HG03159 (cell line): ENCODE measurements around the gene ADD1.

Source experiments
- ATAC-seq: cut with Tn5 transposase; IDR thresholded peaks from one replicate; pipeline ENCODE4 v1.9.1; 2021; ENCODE audit warnings: mild to moderate bottlenecking, moderate library complexity; ENCODE audit not compliant: unreplicated experiment

Gene ADD1

DNA sequence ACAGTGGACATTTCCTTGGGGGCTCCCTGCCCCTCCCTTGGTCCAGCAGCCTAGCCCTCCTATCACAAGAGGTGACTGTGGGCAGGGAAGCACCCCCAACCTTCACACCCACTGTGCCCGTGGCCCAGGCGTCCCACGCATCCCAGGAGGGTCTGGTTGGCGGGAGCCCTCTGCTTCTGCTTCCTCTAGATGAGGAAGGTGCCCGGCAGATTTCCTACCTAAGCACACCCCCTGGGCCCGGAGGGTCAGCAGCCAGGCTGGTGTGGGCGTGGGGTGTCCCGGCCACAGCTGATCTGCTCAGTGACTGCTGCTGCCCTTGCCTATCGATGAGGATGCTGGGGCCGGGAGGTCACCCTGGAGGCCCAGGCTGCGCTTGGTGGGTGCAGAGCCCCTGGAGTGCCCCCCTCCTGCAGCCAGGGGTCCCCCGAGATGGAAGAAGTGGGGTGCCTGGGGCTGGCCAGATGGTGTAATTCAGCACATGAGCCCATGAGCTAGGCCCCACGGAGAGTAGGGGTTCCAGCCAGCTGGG is 38.6 kb upstream of the ADD1 start:
- ATAC-seq = no peak

GRCh38 chr4:2805712-2806389 is 37.8 kb upstream of the ADD1 start:
- ATAC-seq = no peak

DNA sequence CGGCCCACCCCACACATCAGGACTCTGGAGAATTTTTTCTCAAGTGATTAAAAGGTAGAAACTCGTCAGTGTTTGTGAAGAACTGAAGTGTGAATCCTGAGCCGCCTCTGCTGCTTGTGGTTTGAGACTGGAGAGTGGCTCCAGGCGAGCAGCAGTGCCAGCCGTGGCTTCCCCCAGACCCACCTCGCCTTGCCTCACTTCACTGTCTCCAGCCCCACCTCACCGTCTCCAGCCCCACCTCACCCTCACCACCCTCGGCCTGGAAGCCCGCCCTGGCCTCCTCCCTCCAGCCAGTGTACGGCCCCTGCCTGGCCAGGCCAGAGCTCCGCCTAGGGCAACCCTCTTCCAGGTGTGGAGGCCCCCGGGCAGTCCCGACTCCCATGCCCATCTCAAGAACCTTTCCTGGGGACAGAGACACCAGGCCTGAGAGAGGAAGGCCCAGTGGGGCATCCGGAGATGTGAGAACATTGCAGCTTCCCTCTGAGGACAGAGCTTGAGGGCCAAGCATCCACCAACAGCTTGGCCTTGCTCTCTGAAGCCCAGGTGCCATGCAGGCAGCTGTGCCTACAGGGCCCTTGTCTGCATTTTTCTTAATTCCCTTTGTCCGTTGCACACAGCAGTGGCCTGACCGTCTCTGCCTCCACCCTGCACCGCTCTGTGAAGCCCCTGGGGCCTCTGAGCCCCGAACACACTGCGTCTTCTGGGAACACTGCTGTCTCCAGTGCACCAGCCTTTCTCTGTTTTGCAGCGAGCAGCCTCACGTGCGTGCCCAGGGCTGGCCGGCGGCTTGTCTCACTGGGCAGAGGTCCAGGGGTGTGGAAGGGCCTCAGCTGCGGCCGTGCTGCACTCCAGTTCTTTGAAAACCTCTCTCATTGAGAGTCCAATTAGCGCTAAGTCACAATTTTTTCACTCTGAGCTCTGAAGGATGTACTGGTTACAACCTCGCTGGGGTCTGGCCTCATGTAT is 37.0 kb upstream of the ADD1 start:
- ATAC-seq = no peak

DNA sequence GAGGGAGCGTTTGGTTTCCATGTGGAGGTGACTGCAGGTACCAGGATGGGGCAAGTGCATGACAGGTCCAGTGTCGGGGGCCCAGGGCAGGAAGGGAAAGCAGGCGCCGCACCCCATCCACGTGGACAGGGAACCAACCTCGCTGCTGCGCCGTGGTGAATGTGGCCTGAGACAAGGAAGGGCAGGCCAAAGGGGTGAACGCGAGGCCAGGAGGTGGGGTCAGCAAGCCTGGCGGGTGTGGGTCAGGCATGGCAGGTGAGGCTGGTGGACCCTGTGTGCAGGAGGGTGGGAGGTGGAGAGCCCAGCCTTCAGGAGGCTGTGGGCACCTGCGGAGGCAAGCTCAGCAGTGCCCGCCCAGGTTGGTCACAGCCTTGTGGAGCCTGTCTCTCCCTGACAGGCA is 36.1 kb upstream of the ADD1 start:
- no peak for ATAC-seq

DNA sequence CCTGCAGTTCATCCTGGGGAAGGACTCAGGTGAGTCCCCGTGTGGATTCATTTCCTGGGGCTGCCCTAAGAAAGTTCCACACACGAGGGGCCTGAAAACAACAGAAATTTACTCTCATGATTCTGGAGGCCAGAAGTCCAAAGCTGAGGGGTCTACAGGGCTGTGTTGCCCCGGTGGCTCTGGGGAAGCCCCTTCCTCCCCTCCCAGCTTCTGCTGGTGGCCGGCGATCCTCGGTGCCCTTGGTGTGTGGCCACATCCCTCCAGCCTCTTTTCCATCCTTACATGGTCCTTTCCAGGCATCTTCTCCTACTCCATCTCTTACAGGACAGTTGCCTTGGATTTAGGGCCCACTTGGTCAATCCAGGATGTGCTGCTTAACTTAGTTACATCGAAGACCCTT is 35.6 kb upstream of the ADD1 start:
- ATAC-seq = no peak

DNA sequence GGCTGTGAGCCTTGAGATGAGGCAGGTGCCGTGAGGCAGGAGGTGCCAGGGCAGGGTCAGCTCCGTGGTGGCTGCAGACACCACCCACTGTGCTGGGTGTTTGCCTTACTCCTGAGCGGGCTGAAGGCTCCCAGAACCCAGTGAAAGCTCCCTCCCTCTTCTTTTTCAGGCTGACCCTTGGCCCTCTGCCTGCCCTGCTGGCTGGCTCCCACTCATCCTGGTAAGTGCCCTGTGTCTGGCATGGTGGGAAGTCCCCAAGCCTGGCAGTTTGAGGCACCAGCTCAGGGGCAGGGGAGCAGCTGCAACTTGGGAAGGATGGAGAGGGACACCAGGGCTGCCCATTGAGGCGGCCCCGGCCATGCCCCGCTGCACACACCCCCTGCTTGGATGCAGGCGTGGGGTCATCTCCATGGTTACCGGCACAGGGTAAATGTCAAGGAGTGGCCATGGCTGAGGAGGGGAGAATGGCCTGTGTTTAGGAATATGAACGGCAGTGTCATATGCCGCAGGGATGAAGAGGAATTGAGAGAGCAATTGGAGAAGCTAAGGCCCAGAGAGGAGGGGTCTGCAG is 33.9 kb upstream of the ADD1 start:
- no peak for ATAC-seq

DNA sequence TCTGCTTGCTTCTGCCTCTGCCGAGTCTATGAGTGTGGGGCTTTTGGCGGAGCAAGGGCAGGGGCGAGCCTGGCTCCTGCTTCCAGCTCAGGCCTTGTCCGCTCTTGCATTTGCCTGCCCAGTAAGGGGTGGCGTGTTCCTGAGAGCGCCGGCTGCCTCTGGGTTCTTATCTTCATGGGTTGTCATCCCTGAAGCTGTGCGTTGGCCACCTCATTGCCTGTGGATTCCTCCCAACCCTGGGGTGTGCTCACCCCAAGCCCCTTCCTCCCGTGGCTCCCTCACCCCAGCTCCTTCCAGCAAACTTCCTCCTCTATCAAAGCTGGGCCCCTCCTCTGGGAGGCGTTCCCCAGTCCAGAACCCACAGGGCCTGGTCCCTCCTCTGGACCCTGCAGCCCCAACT is 33.3 kb upstream of the ADD1 start:
- no peak for ATAC-seq

GRCh38 chr4:2811830-2812611 is 31.6 kb upstream of the ADD1 start:
- ATAC-seq = peak; percentile 52

DNA sequence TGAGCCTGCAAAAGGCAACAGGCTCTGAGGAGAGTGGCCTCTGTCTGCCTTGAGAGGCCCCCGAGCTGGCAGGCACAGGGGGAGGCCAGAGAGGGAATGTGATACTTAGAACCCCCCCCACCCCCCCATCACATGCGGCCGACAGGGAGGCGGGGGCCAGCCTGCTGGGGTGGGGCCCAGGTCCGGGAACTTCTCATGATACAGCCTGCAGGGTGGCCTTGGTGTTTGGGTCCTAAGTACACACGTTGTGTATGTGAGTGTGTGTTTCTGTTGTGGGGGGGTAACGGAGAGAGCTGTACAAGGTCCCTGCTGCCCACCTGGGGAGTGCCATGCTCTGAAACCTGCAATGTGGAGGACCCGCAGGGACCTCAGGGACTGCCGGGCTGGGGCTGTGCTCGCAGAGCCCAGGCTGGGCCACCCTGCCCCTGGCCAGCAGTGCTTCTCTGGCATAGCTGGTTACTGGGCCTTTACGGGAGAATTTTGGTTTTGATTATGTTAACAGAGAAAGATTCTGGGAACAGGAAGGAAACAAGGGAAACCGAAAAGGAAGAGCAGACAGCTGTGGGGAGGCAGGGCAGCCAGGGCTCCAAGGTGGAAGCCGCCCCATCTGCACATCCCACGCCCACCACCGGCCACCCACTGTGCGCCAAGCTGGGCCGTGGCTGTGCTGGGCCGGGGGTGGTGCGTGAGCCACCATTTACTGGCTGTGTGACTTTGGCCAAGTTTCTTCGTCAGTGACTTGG is 30.9 kb upstream of the ADD1 start:
- no peak for ATAC-seq

DNA sequence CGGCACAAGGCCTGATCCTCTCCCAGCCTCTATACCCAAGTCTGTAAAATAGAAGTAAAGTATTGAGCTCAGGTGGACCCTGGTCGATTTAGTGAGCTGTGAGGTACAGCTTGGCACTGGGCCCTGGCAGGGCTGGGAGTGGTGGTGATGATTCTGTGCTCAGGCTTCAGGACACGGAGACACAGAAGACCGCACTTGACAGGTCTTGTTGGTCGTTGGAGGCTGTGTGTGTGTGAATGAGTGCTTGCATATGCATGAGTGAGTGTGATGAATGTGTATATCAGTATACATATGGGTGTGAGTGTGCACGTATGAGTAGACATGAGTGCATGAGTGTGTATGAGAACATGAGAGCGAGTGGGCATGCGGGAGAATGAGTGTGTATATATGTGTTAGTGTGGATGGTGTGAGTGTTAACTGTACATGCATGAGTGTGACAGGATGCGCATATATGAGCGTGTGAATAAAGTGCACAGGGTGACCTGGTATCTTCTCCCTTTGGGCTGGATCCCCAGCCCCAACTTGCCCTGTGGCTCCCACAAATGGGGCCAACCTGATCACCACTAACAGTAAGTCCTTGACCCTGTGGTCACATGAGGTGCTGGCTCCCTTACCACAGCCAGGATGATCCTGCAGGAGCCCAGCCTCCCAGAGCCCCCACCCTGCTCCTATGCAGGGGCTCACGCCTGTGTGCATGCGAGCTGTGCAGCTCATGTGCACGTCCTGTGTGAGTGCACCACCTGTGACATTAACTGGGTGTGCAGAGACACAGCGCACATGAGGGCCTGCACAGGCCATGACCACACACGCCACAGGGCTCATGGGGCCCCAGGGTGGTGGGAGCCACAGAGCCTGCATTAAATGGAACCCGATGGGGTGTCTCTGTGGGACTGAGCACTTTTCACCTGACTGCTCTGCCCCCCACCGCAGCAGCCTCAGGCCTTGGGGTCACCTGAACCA is 29.9 kb upstream of the ADD1 start:
- no peak for ATAC-seq

- no peak for ATAC-seq
Measured at GRCh38 chr4:2814627-2815270, 28.9 kb upstream of the ADD1 start.

DNA sequence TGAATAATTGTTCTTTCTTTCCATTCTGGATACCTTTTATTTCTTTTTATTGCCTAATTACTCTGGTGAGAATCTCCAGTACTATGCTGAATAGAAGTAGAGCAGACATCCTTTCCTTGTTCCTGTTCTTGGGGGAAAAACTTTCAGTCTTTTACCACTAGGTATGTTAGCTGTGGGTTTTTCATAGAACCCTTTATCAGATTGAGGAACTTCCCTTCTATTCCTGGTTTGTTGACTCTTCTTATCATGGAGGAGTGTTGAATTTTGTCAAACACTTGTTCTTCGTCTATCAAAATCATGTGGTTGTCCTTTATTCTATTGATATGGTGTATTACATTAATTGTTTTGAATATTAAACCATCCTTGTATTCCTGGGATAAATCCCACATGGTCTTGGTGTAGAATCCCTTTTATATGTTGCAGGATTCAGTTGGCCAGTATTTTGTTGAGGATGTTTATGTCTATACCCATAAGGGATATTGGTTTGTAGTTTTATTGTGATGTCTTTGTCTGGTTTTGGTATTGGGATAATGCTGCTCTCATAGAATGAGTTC is 27.2 kb upstream of the ADD1 start:
- no peak for ATAC-seq

GRCh38 chr4:2817137-2817536 is 26.5 kb upstream of the ADD1 start:
- no peak for ATAC-seq

DNA sequence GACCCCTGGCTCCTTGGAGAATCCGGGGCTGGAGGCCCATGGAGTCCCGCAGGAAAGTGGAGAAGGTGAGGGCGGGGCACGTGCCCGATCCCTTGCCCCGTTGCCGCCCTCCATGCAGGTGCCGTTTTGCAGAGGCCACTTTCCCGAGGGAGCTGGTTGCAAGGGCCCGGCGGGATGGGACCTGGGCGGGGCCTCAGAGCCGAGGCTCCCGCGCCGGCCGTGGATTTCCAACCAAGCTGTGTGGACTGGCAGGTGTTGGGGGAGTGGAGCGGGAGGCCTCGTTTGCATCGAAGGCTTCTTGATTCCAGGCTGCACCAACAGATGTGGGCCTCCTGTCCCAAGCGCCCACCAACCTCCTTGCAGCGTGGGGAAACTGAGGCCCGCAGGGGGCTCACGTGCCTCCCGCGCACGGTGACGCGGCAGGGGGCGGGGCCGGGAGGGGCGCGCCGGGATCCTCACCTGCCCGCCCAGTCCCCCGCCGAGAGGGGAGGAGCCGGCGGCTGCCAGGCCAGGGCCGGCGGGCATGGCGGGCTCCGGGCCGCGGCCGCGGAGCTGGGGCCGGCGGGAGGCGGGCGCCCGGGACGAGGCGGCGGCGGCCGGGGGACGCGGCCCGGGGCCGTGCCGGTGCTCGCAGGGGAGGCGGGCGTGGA is 25.8 kb upstream of the ADD1 start:
- no peak for ATAC-seq

- ATAC-seq = no peak
Measured at GRCh38 chr4:2818351-2818939, 25.2 kb upstream of the ADD1 start.

- ATAC-seq = no peak
Measured at GRCh38 chr4:2819244-2820215, 24.1 kb upstream of the ADD1 start.
